Measurements from ENCODE around the gene TRPM5.

DNA sequence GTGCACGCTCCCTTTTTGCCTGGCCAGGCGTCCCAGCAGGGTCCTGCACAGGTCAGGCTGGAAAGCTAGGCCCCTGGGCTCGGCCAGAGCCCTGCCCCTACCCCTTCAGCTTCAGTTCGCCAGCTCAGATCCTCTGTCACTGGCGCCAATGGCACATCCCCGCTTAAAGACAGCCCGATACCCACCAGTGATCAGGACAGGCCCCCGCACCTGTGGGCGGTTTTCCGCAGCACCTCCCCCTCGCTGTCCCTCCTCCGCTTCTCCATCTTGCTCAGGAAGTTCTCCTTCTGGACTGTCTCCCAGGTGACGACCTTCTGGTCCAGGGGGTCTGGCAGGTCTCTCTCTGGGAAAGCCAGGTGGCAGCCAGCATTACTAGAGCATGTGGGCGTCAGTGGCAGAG lies 37.9 kb downstream of the TRPM5 start:
- TF ChIP-seq CTCF (IDR thresholded peaks at IDR 0.05; ENCODE audit: insufficient read depth, low read length, poor library complexity, severe bottlenecking) (no peak), EZH2phosphoT487 (conservative IDR thresholded peaks at IDR 0.05; ENCODE audit: low read length) (no peak)

Measured in SU-DHL-6 (cell line).